ENCODE data around the gene PCK1.

PCK1 gene

DNA sequence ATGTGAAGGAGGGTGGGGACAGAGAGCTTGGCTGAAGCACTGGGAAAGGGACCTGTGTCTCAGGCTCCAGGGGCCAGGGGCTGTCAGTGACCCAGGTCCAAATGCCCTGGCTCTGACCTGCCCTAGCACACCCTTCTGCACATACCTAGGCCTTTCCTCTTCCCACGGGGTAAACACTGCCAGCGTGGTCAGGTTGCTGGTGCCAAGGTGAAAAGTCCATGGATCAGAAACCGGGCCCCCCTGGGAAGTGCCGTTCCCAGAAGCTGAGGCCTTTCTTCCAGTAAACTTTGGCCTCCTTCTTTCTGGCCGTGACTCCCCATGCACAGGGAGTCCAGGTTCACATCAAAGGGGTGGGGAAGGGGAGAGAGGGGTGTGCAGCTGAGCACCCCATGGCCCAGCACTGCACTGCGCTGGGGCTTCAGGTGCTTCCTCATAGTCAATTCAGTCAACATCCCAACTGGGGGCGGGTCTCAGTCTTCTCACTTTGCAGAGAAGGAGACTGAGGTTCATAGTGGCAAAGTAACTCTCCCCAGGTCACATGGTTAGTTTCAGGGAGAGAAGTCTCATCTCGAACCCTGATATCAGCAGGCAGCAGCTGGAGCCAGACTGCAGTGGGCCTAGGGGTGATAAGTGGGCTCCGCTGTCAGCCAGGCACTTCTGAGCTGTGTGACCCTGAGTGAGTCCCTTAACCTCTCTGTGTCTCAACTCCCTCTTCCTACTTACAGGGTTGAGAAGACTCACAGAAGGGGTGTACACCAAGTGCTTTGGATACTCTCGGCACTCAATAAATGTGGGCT, 17.0 kb downstream of the PCK1 start:
- no peak for DNase-seq

GRCh38 chr20:57578476-57579165, 17.7 kb downstream of the PCK1 start:
- no peak for DNase-seq

GRCh38 chr20:57579331-57579897, 18.5 kb downstream of the PCK1 start:
- DNase-seq, result no peak

DNA sequence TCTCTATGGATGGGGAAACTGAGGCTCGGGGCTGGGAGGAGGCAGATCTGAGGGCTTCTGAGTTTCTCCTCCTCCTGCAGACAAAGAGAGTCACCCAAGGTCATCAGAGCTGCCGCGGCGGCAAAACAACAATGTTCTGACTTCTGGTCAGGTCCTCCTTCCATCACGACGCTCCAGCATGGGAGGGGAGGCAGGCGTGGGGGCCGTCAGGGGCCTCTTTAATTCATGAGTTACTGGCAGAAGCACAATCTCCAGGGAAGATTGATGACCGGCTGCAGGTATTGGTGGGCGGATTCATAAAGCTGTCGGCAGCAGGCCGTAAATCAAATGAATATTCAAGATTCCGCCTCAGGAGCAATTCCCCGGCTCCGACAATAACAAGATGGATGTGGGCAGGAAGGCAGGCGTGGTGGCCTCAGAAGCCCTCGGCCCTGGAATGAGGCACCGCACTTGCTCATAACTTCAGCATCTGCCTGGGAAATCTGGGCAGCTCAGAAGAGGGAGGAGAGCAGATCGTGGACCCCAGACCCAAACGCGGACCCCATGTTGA, 19.1 kb downstream of the PCK1 start:
- no peak for DNase-seq

DNA sequence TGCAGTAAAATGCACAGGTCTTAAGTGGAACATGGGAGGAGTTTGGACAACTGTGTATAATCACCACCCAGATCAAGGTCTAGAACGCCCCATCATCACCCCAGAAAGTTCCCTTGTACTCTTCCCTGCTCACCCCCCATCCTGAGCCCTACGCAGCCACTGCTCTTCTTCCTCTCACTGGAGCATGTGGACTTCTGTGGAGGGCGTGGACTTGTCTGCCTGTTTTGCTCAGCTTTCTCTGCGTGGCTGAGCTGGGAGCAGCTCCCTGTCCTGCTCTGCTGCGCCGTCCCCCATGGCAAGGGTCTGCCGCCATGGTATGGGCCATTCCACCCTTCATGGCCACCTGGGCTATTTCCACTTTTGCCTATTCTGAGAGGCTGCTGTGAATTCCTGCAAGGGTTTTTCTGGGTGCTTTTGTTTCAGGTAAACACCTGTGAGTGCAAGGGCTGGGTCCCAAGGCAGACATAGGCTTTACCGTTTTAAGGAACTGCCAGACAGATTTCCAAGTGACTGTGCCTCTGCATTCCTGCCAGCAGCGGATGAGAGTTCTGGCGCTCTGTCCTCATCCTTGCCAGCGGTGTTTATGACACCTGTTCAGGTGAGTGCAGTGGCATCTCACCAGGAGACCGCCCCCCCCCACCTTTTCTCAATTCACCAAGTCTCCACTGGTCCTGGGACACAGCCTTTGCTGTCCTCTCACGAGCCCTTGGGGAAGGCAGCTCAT, 19.7 kb downstream of the PCK1 start:
- no peak for DNase-seq

DNA sequence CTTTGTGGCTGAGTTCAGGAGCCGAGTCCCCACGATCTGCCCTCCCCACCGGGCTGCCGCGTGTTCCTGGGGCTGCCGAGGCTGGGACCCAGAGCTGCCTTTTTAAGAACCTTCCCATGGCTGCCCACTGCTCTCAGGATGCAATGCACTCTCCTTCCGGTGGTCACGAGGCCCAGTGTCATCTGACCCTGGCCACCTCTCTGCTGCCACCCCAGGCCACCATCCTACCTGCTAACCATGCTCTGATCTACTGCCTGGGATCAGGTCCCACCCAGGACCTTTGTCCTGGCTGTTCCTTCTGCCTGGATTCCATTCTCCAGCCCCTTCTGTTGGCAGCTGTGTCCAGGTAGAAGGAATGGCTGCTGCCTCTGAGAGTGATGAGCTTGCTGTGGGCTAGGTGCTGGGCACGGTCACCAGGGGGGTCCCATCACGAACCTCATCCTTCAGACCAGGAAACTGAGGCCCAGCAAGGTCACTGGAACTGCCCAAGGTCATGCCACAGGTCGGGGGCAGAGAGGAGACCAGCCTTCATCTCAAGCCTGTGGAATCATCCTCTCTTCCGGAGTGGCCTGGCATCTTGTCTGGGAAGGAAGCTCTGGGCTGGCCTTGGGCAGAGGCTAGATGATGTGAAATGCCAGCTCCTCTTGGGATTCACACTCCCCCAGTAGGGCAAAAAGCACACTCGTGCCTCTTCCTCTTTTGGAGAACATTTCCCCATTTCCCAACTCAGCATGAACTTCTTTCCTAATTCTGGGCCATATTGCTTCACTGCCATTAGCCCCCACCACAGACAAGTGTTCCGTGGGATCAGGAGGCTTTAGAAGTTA, 20.5 kb downstream of the PCK1 start:
- DNase-seq, result no peak

- DNase-seq, result no peak
These were observed 21.1 kb downstream of the PCK1 start for GRCh38 chr20:57582029-57582378.

- peak; percentile 86 for DNase-seq
These were observed 21.8 kb downstream of the PCK1 start for GRCh38 chr20:57582432-57583288.

DNA sequence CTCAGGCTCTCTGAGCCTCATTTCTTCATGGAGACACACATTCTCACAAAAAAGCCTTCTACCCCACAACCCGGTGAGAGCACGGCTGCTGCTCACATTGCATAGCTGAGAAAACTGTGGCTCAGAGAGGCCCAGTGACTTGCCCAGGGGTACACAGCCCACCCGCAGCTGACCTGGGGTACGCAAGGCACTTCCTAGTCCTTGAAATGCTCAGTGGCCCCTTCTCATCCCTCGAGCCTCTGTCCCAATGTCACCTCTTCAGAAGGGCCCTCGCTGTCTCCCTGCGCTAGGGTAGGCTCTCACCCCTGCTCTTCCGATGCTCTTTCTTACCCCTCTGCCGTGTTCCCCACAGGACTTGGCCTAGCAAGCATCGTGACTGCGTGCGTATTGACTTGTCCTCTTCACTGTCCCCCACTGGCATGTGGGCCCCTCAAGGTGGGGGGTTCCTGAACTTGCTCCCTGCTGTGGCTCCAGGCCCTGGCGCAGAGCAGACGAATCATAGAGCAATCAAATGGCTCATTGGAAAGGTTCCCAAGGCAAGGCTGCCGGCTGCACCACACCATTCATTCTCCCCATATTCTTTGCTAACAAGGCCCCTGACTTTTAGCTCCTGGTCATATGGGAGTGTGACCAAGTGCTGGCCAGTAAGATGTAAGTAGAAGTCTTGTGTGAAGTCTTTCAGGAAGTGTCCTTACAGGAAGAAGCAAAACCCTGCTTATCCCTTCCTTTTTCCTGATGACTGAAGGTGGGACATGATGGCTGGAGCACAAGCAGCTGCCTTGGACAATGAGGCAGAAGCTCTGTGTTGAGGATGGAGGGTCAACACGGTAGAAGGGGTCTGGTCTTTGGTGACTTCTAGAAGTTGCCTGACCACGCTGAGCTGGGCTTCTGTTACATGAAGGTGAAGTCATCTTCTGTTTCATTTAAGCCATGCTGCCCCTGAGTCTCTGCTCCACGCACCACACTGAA, 22.7 kb downstream of the PCK1 start:
- DNase-seq, result no peak

DNA sequence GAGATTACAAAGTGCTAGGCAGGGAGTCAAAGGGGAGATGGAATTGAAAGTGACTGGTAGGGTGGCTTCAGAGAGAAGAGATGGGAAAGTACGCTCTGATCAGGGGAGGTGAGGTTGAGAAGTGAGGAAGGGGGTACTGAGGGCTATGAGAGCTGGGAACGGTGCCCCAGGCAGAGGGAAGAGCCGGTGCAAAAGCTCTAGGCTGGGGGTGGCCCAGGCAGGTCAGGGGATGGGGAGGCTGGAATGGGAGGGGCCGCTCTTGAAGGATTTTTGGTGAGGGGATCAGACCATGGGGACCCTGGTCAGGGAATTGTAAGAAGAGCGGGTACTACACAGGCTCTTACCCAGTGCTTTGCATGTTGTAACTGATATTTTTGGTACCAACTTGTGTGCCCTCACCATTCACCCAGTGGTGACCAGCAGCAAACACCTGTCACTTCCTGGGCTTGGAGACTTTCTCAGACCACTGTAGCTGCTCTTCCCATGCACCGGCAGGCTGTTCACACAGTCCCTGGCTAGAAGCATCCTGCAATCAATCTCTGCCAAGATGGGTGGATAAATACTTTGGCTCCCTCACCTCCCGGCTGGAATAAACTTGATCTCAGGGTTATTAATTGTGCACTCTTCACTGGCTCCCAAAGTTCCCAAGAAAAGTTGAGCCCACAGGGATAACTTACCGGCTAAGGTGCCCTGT, 24.0 kb downstream of the PCK1 start:
- DNase-seq, result no peak

GRCh38 chr20:57585466-57586213, 24.7 kb downstream of the PCK1 start:
- DNase-seq, result no peak

GRCh38 chr20:57586370-57586793, 25.5 kb downstream of the PCK1 start:
- DNase-seq, result no peak

GRCh38 chr20:57586943-57587277, 26.0 kb downstream of the PCK1 start:
- DNase-seq, result no peak

- no peak for DNase-seq
These were observed 26.5 kb downstream of the PCK1 start for GRCh38 chr20:57587278-57587988.

- no peak for DNase-seq
These were observed 27.1 kb downstream of the PCK1 start for GRCh38 chr20:57587989-57588377.

DNA sequence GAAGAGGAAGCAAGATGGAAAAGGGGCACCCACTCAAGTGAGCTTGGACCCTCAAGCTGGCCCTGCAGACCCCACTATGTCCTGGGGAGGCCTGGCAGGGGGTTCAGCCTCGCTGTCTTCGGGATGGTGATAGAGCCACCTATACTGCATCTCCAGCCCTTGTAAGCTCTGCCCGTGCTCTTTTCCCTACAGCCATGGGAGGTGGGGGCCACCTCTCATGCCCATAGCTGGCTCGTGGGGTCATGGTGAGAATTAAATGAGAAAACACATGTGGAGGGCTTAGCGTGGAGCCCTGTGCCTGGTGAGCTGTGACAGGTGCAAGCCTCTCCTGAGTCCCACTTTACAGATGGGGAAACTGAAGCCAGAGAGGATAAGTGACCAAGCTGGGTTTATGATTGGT, 27.7 kb downstream of the PCK1 start:
- DNase-seq, result no peak

GRCh38 chr20:57589123-57589727, 28.3 kb downstream of the PCK1 start:
- DNase-seq, result no peak

Measured in right hindlimb (tissue), 1 donor.